H9 (cell line): Measurements from ENCODE around the gene CDK5R2. TPM values are rescaled to one million over a fixed set of nuclear protein-coding genes. Genes with fewer than 3 reads are reported as not detected.

Experiments used
- DNase-seq: peaks from one replicate; pipeline ENCODE4 v3.0.0-alpha.2; 2017
- H2AFZ ChIP-seq: one replicate; pipeline ENCODE4 v1.6.1; 2013; ENCODE audit warnings: mild to moderate bottlenecking, low read length, control low read depth, moderate library complexity
- H2AK5ac ChIP-seq: 2 replicates; pipeline ENCODE4 v1.6.1; 2013; ENCODE audit warnings: low read length, control low read depth, mixed read lengths; ENCODE audit not compliant: insufficient read length
- H2BK120ac ChIP-seq: one replicate; pipeline ENCODE4 v1.6.1; 2013; ENCODE audit warnings: low read depth, mild to moderate bottlenecking, low read length, control low read depth, inconsistent platforms; ENCODE audit not compliant: poor library complexity, severe bottlenecking
- H2BK12ac ChIP-seq: 2 replicates; pipeline ENCODE4 v1.6.1; 2013; ENCODE audit warnings: low read length, control low read depth, mixed read lengths, low read depth; ENCODE audit not compliant: insufficient read length
- H2BK15ac ChIP-seq: 2 replicates; pipeline ENCODE4 v1.6.1; 2013; ENCODE audit warnings: low read depth, low read length, control low read depth
- H2BK20ac ChIP-seq: one replicate; pipeline ENCODE4 v1.6.1; 2013; ENCODE audit warnings: low read depth, mild to moderate bottlenecking, low read length, control low read depth, inconsistent platforms; ENCODE audit not compliant: poor library complexity, severe bottlenecking
- H2BK5ac ChIP-seq: 2 replicates; pipeline ENCODE4 v1.6.1; 2013; ENCODE audit warnings: low read length, control low read depth, mixed read lengths; ENCODE audit not compliant: insufficient read length
- H3K14ac ChIP-seq: 2 replicates; pipeline ENCODE4 v1.6.1; 2013; ENCODE audit warnings: low read length, control low read depth; ENCODE audit not compliant: insufficient read depth
- H3K18ac ChIP-seq: 2 replicates; pipeline ENCODE4 v1.6.1; 2013; ENCODE audit warnings: low read depth, mild to moderate bottlenecking, mixed read lengths, low read length, control low read depth; ENCODE audit not compliant: insufficient read length
- H3K23ac ChIP-seq: 2 replicates; pipeline ENCODE4 v1.6.1; 2013; ENCODE audit warnings: low read length, control low read depth, mixed read lengths, low read depth; ENCODE audit not compliant: insufficient read length
- H3K23me2 ChIP-seq: 2 replicates; pipeline ENCODE4 v1.6.1; 2013; ENCODE audit warnings: low read depth, mild to moderate bottlenecking, mixed read lengths, low read length, control low read depth; ENCODE audit not compliant: insufficient read length, poor library complexity, severe bottlenecking
- H3K27ac ChIP-seq: 2 replicates; pipeline ENCODE4 v1.5.1; 2013; ENCODE audit warnings: low read length, control low read depth, mixed read lengths, low read depth; ENCODE audit not compliant: insufficient read length
- H3K27me3 ChIP-seq: 2 replicates; pipeline ENCODE4 v1.6.1; 2013; ENCODE audit warnings: low read length, control low read depth, inconsistent platforms; ENCODE audit not compliant: insufficient read depth
- H3K4ac ChIP-seq: 2 replicates; pipeline ENCODE4 v1.6.1; 2013; ENCODE audit warnings: low read depth, mild to moderate bottlenecking, control low read depth, inconsistent platforms, low read length, moderate library complexity
- H3K4me1 ChIP-seq: 2 replicates; pipeline ENCODE4 v1.6.1; 2013; ENCODE audit warnings: low read length, control low read depth, inconsistent platforms; ENCODE audit not compliant: insufficient read depth
- H3K4me2 ChIP-seq: 2 replicates; pipeline ENCODE4 v1.6.1; 2013; ENCODE audit warnings: low read length, control low read depth, mixed read lengths; ENCODE audit not compliant: insufficient read length, insufficient read depth
- H3K56ac ChIP-seq: 2 replicates; pipeline ENCODE4 v1.6.1; 2013; ENCODE audit warnings: low read depth, mild to moderate bottlenecking, mixed read lengths, low read length, control low read depth; ENCODE audit not compliant: insufficient read length
- H3K79me1 ChIP-seq: 2 replicates; pipeline ENCODE4 v1.6.1; 2013; ENCODE audit warnings: low read depth, mild to moderate bottlenecking, moderate library complexity, low read length, control low read depth, inconsistent platforms; ENCODE audit not compliant: insufficient read depth, poor library complexity, severe bottlenecking
- H3K79me2 ChIP-seq: 2 replicates; pipeline ENCODE4 v1.6.1; 2013; ENCODE audit warnings: low read length, control low read depth, inconsistent platforms; ENCODE audit not compliant: insufficient read depth
- H3K9ac ChIP-seq: 2 replicates; pipeline ENCODE4 v1.6.1; 2013; ENCODE audit warnings: low read length, control low read depth, mixed read lengths; ENCODE audit not compliant: insufficient read length; ENCODE audit errors: extremely low read depth
- H3K9me3 ChIP-seq: one replicate; pipeline ENCODE4 v1.6.1; 2013; ENCODE audit warnings: low read depth, low read length, inconsistent platforms; ENCODE audit not compliant: control insufficient read depth
- H3T11ph ChIP-seq: one replicate; pipeline ENCODE4 v1.6.1; 2013; ENCODE audit warnings: mild to moderate bottlenecking, low read length, control low read depth, inconsistent platforms
- H4K20me1 ChIP-seq: one replicate; pipeline ENCODE4 v1.6.1; 2013; ENCODE audit not compliant: control insufficient read depth, insufficient read length, insufficient read depth
- H4K5ac ChIP-seq: 2 replicates; pipeline ENCODE4 v1.6.1; 2013; ENCODE audit warnings: low read depth, mild to moderate bottlenecking, mixed read lengths, low read length, control low read depth; ENCODE audit not compliant: insufficient read length
- H4K8ac ChIP-seq: replicated peaks from 2 replicates; pipeline ENCODE4 v1.6.1; 2013; ENCODE audit warnings: low read length, control low read depth, mixed read lengths, low read depth; ENCODE audit not compliant: insufficient read length
- H4K91ac ChIP-seq: 2 replicates; pipeline ENCODE4 v1.6.1; 2013; ENCODE audit warnings: low read depth, mild to moderate bottlenecking, moderate library complexity, mixed read lengths, low read length, control low read depth; ENCODE audit not compliant: insufficient read length
- H3K27ac Mint-ChIP-seq, 3 experiments: 2 replicates in 2 of 3; 3 replicates in 1 of 3; pipeline ENCODE4 v1.8.0; 2020 to 2021; ENCODE audit warnings: mixed read lengths in 3 of 3, mild to moderate bottlenecking in 1 of 3, moderate library complexity in 1 of 3
- H3K27me3 Mint-ChIP-seq: 2 replicates; pipeline ENCODE4 v1.8.0; 2021; ENCODE audit warnings: low read depth, mild to moderate bottlenecking, moderate library complexity, mixed read lengths
- H3K36me3 Mint-ChIP-seq, 3 experiments: 2 replicates in 2 of 3; 3 replicates in 1 of 3; pipeline ENCODE4 v1.8.0; 2020 to 2021; ENCODE audit warnings: low read depth in 3 of 3, mixed read lengths in 3 of 3; ENCODE audit not compliant: insufficient read depth in 1 of 3
- H3K4me1 Mint-ChIP-seq, 2 experiments: 2 replicates each; pipeline ENCODE4 v1.8.0; 2020; ENCODE audit warnings: mixed read lengths in 2 of 2
- H3K4me3 Mint-ChIP-seq, 2 experiments: 2 replicates in 1 of 2; 3 replicates in 1 of 2; pipeline ENCODE4 v1.8.0; 2020 to 2021; ENCODE audit warnings: mild to moderate bottlenecking in 2 of 2, mixed read lengths in 2 of 2, moderate library complexity in 1 of 2
- H3K9me3 Mint-ChIP-seq, 2 experiments: 2 replicates in 1 of 2; 3 replicates in 1 of 2; pipeline ENCODE4 v1.8.0; 2020; ENCODE audit warnings: mild to moderate bottlenecking in 2 of 2, mixed read lengths in 2 of 2, moderate library complexity in 1 of 2
- WGBS: extraction: QIAGEN DNeasy Blood & Tissue Kit; methylation state at CpG from one replicate; pipeline ENCODE4 v1.1.7; 2013; ENCODE audit warnings: missing lambda C conversion rate, low lambda C conversion rate, mixed read lengths; ENCODE audit not compliant: insufficient read length; ENCODE audit errors: extremely low coverage; 5-methylcytosine and 5-hydroxymethylcytosine counted together
- total RNA-seq: library from RNA; stranded (reverse); gene quantifications from 2 replicates; pipeline ENCODE4 v1.2.1, GENCODE V29; 2021
- TF ChIP-seq, protein P1 (sequence below): fragments of 200-600 bp; sonication (generic); conservative IDR thresholded peaks from 3 replicates; pipeline ENCODE4 v1.8.0; 2021; ENCODE audit warnings: antibody characterized with exemption, mild to moderate bottlenecking

The CDK5R2 gene
- total RNA-seq, 1 experiment from 2014 or later: 0.26 TPM

DNA sequence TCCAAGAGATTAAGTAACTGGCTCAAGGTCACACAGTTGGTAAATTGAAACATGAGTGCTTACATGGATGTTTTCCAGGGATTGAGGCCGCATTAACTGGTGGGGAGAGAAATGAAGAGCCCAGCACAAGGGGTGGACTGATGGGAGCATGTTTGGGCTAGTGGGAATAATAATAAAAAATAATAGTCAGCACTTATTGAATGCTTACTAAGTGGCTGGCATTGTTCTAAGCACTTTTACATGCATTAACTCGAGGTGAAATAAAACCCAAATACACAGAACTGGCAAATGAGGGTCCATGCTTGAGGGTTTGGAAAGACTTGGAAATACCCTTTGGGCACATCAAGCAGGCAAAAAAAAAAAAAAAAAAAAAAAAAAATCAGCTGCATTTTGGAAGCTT is 34.0 kb upstream of the CDK5R2 start:
- no peaks in the 10 kb centered on the region for H3K23me2 ChIP-seq
- no peak overlapping the region for H3K27ac ChIP-seq
- H2BK5ac ChIP-seq: no peak overlapping the region
- no peak overlapping the region for H3K14ac ChIP-seq
- DNase-seq: no peak
- no peak overlapping the region for H2AFZ ChIP-seq
- no peak overlapping the region for H4K91ac ChIP-seq
- H3K79me1 ChIP-seq: no peaks in the 10 kb centered on the region
- H3K23ac ChIP-seq: no peak overlapping the region
- no peak overlapping the region for H3K9ac ChIP-seq
- TF ChIP-seq, protein P1, sequence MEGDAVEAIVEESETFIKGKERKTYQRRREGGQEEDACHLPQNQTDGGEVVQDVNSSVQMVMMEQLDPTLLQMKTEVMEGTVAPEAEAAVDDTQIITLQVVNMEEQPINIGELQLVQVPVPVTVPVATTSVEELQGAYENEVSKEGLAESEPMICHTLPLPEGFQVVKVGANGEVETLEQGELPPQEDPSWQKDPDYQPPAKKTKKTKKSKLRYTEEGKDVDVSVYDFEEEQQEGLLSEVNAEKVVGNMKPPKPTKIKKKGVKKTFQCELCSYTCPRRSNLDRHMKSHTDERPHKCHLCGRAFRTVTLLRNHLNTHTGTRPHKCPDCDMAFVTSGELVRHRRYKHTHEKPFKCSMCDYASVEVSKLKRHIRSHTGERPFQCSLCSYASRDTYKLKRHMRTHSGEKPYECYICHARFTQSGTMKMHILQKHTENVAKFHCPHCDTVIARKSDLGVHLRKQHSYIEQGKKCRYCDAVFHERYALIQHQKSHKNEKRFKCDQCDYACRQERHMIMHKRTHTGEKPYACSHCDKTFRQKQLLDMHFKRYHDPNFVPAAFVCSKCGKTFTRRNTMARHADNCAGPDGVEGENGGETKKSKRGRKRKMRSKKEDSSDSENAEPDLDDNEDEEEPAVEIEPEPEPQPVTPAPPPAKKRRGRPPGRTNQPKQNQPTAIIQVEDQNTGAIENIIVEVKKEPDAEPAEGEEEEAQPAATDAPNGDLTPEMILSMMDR: no peak
- H3K27me3 Mint-ChIP-seq: peaks cover 21% of the 10 kb centered on the region
- H2AK5ac ChIP-seq: no peak overlapping the region
- H3K4ac ChIP-seq: no peak overlapping the region
- H3K4me1 ChIP-seq: no peaks in the 10 kb centered on the region
- H3K27me3 ChIP-seq: no peaks in the 10 kb centered on the region
- H3K9me3 Mint-ChIP-seq: peaks cover 38 to 45% of the 10 kb centered on the region in 2 experiments
- no peaks in the 10 kb centered on the region for H3K9me3 ChIP-seq
- no peak overlapping the region for H2BK20ac ChIP-seq
- no peak overlapping the region for H3K4me3 Mint-ChIP-seq
- H3K79me2 ChIP-seq: no peaks in the 10 kb centered on the region
- no peak overlapping the region for H3K4me2 ChIP-seq
- no peak overlapping the region for H3K27ac Mint-ChIP-seq
- no peak overlapping the region for H4K5ac ChIP-seq
- peaks cover 18 to 29% (median 25%) of the 10 kb centered on the region in 3 experiments for H3K36me3 Mint-ChIP-seq
- no CpG with 5 or more reads among the region's 2 CpGs for WGBS
- H3K56ac ChIP-seq: no peak overlapping the region
- H3K4me1 Mint-ChIP-seq: no peaks in the 10 kb centered on the region
- H4K8ac ChIP-seq: no peak overlapping the region
- no peak overlapping the region for H2BK12ac ChIP-seq
- no peak overlapping the region for H3T11ph ChIP-seq
- no peak overlapping the region for H2BK120ac ChIP-seq
- H2BK15ac ChIP-seq: no peak overlapping the region
- no peaks in the 10 kb centered on the region for H4K20me1 ChIP-seq
- no peak overlapping the region for H3K18ac ChIP-seq
